HCT116 (cell line): Measurements from ENCODE around the gene ILF2. TPM values are rescaled to one million over a fixed set of nuclear protein-coding genes. Genes with fewer than 3 reads are reported as not detected.

Source experiments
- ATAC-seq: fragments of 200-7000 bp; cut with Tn5 transposase; 2 replicates; pipeline ENCODE4 v1.9.1; 2020; ENCODE audit warnings: mild to moderate bottlenecking, moderate library complexity
- BruUV-seq: library from RNA; stranded (reverse); fragments of 400-500 nt; replicated peaks from 2 replicates; lab custom pipeline; 2021; lab: Mats Ljungman, UMichigan
- CTCF ChIA-PET: fragments of 300-600 bp; sonication (Branson Sonifier 250); formaldehyde crosslinking; loops from one replicate; lab custom pipeline; 2021; ENCODE audit warnings: antibody characterized with exemption; lab: Charles Lee
- POLR2A ChIA-PET: fragments of 300-600, 350-600 bp; sonication (Branson Sonifier 250); formaldehyde crosslinking; loops from one replicate; lab custom pipeline; 2021; ENCODE audit warnings: antibody characterized with exemption; lab: Charles Lee
- RAD21 ChIA-PET, 2 experiments: fragments of 300-600 bp; sonication (Branson Sonifier 250); formaldehyde crosslinking; loops; one replicate each; lab custom pipeline; 2023; ENCODE audit warnings: low total read pairs in 2 of 2; ENCODE audit not compliant: uncharacterized antibody in 2 of 2, unreplicated experiment in 2 of 2, low non-redundant PET in 1 of 2; lab: Charles Lee
- DNase-seq: peaks from one replicate; pipeline ENCODE4 v3.0.0-alpha.2; 2010; ENCODE audit warnings: low read depth, low spot score
- H2AFZ ChIP-seq: fragments of 200-600 bp; shearing (Covaris generic), sonication (generic); 2 replicates; pipeline ENCODE4 v1.6.1; 2017; ENCODE audit warnings: low read depth, mixed run types, mixed read lengths, antibody characterized with exemption, low read length; ENCODE audit not compliant: poor library complexity, severe bottlenecking
- H3K27ac ChIP-seq: 2 replicates; pipeline ENCODE4 v1.5.1; 2012; ENCODE audit warnings: low read depth, low read length
- H3K27me3 ChIP-seq: fragments of 200-600 bp; sonication (generic); 2 replicates; pipeline ENCODE4 v1.6.1; 2016; ENCODE audit warnings: mixed run types, low read length, mixed read lengths; ENCODE audit not compliant: insufficient read depth
- H3K36me3 ChIP-seq, 2 experiments: fragments of 200-500 bp in 1 of 2; fragments of 200-600 bp in 1 of 2; sonication (Bioruptor generic) in 1 of 2; sonication (generic) in 1 of 2; 2 replicates each; pipeline versions ENCODE4 v1.5.1 to v1.6.1; 2014 to 2016; ENCODE audit warnings: low read length in 2 of 2, inconsistent platforms in 1 of 2, mixed read lengths in 1 of 2, mixed run types in 1 of 2; ENCODE audit not compliant: insufficient read depth in 2 of 2, control insufficient read depth in 1 of 2
- H3K4me1 ChIP-seq, 2 experiments: fragments of 200-600 bp in 1 of 2; sonication (generic) in 1 of 2; 2 replicates each; pipeline versions ENCODE4 v1.5.1 to v1.6.1; 2012 to 2017; ENCODE audit warnings: low read length in 2 of 2, inconsistent platforms in 1 of 2, mild to moderate bottlenecking in 1 of 2, mixed read lengths in 1 of 2, mixed run types in 1 of 2, moderate library complexity in 1 of 2; ENCODE audit not compliant: insufficient read depth in 2 of 2, control insufficient read depth in 1 of 2
- H3K4me2 ChIP-seq: fragments of 200-600 bp; sonication (generic); 2 replicates; pipeline ENCODE4 v1.6.1; 2017; ENCODE audit warnings: mixed run types, low read length, mixed read lengths
- H3K4me3 ChIP-seq, 2 experiments: fragments of 200-600 bp in 1 of 2; sonication (generic) in 1 of 2; replicated peaks in 1 of 2; 2 replicates each; pipeline ENCODE4 v1.5.1; 2011 to 2016; ENCODE audit warnings: low read length in 2 of 2, control low read depth in 1 of 2, low read depth in 1 of 2, mild to moderate bottlenecking in 1 of 2, mixed read lengths in 1 of 2, mixed run types in 1 of 2
- H3K79me2 ChIP-seq: fragments of 200-600 bp; sonication (generic); 2 replicates; pipeline ENCODE4 v1.6.1; 2017; ENCODE audit warnings: mild to moderate bottlenecking, mixed run types, low read length, moderate library complexity, mixed read lengths; ENCODE audit not compliant: insufficient read depth
- H3K9ac ChIP-seq: fragments of 200-600 bp; sonication (generic); 2 replicates; pipeline ENCODE4 v1.6.1; 2016; ENCODE audit warnings: low read length, mixed read lengths
- H3K9me2 ChIP-seq: fragments of 200-600 bp; sonication (generic), shearing (Covaris generic); 2 replicates; pipeline ENCODE4 v1.6.1; 2017; ENCODE audit warnings: mixed run types, mild to moderate bottlenecking, moderate library complexity; ENCODE audit not compliant: insufficient read depth
- H3K9me3 ChIP-seq, 2 experiments: fragments of 200-500 bp in 1 of 2; fragments of 200-600 bp in 1 of 2; sonication (Bioruptor generic) in 1 of 2; sonication (generic) in 1 of 2; 2 replicates each; pipeline ENCODE4 v1.6.1; 2014 to 2017; ENCODE audit warnings: low read length in 2 of 2, mixed read lengths in 2 of 2, inconsistent platforms in 1 of 2, low read depth in 1 of 2, mild to moderate bottlenecking in 1 of 2, mixed run types in 1 of 2, moderate library complexity in 1 of 2; ENCODE audit not compliant: control insufficient read depth in 1 of 2, insufficient read depth in 1 of 2
- H4K20me1 ChIP-seq: fragments of 200-600 bp; sonication (generic), shearing (Covaris generic); 2 replicates; pipeline ENCODE4 v1.6.1; 2017; ENCODE audit warnings: mixed run types, mild to moderate bottlenecking, moderate library complexity; ENCODE audit not compliant: insufficient read depth
- ZFX ChIP-seq: fragments of 450-650 bp; IDR thresholded peaks from 2 replicates; pipeline ENCODE4 v1.6.1; 2017
- ZNF274 ChIP-seq: fragments of 200-500 bp; sonication (Bioruptor generic); IDR thresholded peaks from 2 replicates; pipeline ENCODE4 v1.6.1; 2014; ENCODE audit warnings: mild to moderate bottlenecking, low read depth, low read length, inconsistent platforms
- intact Hi-C: fragments of 100-400 bp; cut with micrococcal nuclease; formaldehyde crosslinking; loops from 2 replicates; pipeline ENCODE4 v1.10.0; 2022
- total RNA-seq: library from RNA; stranded (reverse); gene quantifications from one replicate; pipeline ENCODE4 v1.2.1, GENCODE V29; 2021; ENCODE audit not compliant: unreplicated experiment
- TF ChIP-seq, protein P1 (sequence below), 3 experiments: fragments of 200-600 bp in 1 of 3; sonication (generic) in 1 of 3; IDR thresholded peaks in 2 of 3; conservative IDR thresholded peaks in 1 of 3; 2 replicates each; pipeline ENCODE4 v1.5.1; 2012 to 2017; ENCODE audit warnings: low read depth in 2 of 3, low read length in 2 of 3, antibody characterized with exemption in 1 of 3, borderline replicate concordance in 1 of 3, control low read depth in 1 of 3, mild to moderate bottlenecking in 1 of 3, mixed read lengths in 1 of 3, mixed run types in 1 of 3, moderate library complexity in 1 of 3; ENCODE audit not compliant: insufficient read depth in 1 of 3
- TF ChIP-seq, protein P2 (sequence below): IDR thresholded peaks from 2 replicates; pipeline ENCODE4 v1.6.1; 2012; ENCODE audit warnings: low read depth

Gene ILF2
- total RNA-seq, 1 experiment from 2014 or later, result 335 TPM

DNA sequence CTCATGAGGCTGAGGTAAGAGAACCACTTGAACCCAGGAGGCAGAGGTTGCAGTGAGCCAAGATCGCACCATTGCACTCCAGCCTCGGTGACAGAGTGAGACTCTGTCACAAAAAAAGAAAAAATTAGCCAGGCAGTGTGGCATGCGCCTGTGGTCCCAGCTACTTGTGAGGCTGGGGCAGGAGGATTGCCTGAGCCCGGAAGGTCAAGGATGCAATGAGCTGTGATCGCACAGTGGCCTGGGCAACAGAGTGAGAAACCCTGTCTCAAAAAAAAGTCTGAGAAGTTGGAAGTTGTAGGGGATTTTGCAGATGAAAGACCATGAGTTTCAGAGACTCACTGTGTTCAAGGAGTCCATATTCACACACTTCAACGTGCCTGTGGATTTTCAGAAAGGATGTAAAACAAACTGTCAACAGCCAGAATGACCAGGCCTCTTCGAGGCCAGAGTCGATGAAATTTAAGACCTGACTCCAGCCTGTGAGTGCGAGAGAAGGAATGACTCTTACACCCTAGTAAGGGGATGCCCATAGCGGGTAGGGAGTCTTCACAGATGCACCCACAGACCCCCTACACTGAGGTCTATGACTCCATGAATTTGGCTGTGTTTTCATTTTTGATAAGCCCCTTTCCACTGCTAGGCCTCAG is 45.7 kb downstream of the ILF2 start:
- ChIA-PET CTCF (interaction anchor here (0.9 to 5.7 kb wide), 2 partner anchors 9 to 115 kb away, joined by 3 to 76 read pairs; partner anchors contain the start of genes S100A14 and S100A16), RAD21 (no interaction called here), POLR2A (interaction anchor here (1.6 to 10.5 kb wide), 2 partner anchors 9 to 10 kb away, joined by 7 to 172 read pairs; partner anchors contain the start of genes CHTOP, S100A14 and S100A16)
- Histone ChIP-seq H3K4me3 (no peak overlapping the region), H3K9me2 (no peaks in the 10 kb centered on the region), H3K4me2 (no peak overlapping the region), H3K27me3 (no peaks in the 10 kb centered on the region), H3K27ac (no peak overlapping the region), H3K4me1 (peaks cover 18 to 29% of the 10 kb centered on the region in 2 experiments), H3K9ac (no peak overlapping the region), H2AFZ (no peak overlapping the region), H3K79me2 (peaks cover 15% of the 10 kb centered on the region; the same call in 1 of the 2 replicates), H4K20me1 (no peaks in the 10 kb centered on the region), H3K9me3 (no peaks in the 10 kb centered on the region), H3K36me3 (peaks cover 2 to 9% of the 10 kb centered on the region in 2 experiments; a peak in 2 of 4 replicates)
- BruUV-seq, result no TSS peak
- DNase-seq (no peak), ATAC-seq (no peak)
- TF ChIP-seq, protein P1, sequence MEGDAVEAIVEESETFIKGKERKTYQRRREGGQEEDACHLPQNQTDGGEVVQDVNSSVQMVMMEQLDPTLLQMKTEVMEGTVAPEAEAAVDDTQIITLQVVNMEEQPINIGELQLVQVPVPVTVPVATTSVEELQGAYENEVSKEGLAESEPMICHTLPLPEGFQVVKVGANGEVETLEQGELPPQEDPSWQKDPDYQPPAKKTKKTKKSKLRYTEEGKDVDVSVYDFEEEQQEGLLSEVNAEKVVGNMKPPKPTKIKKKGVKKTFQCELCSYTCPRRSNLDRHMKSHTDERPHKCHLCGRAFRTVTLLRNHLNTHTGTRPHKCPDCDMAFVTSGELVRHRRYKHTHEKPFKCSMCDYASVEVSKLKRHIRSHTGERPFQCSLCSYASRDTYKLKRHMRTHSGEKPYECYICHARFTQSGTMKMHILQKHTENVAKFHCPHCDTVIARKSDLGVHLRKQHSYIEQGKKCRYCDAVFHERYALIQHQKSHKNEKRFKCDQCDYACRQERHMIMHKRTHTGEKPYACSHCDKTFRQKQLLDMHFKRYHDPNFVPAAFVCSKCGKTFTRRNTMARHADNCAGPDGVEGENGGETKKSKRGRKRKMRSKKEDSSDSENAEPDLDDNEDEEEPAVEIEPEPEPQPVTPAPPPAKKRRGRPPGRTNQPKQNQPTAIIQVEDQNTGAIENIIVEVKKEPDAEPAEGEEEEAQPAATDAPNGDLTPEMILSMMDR (IDR thresholded peaks at IDR 0.05 in 2 of 3, conservative IDR thresholded peaks at IDR 0.05 in 1 of 3; ENCODE audit: borderline replicate concordance in 1 of 3, insufficient read depth in 1 of 3, low read depth in 2 of 3, low read length in 2 of 3), result no peak
- TF ChIP-seq ZNF274 (no peak), ZFX (no peak)
- TF ChIP-seq, protein P2, sequence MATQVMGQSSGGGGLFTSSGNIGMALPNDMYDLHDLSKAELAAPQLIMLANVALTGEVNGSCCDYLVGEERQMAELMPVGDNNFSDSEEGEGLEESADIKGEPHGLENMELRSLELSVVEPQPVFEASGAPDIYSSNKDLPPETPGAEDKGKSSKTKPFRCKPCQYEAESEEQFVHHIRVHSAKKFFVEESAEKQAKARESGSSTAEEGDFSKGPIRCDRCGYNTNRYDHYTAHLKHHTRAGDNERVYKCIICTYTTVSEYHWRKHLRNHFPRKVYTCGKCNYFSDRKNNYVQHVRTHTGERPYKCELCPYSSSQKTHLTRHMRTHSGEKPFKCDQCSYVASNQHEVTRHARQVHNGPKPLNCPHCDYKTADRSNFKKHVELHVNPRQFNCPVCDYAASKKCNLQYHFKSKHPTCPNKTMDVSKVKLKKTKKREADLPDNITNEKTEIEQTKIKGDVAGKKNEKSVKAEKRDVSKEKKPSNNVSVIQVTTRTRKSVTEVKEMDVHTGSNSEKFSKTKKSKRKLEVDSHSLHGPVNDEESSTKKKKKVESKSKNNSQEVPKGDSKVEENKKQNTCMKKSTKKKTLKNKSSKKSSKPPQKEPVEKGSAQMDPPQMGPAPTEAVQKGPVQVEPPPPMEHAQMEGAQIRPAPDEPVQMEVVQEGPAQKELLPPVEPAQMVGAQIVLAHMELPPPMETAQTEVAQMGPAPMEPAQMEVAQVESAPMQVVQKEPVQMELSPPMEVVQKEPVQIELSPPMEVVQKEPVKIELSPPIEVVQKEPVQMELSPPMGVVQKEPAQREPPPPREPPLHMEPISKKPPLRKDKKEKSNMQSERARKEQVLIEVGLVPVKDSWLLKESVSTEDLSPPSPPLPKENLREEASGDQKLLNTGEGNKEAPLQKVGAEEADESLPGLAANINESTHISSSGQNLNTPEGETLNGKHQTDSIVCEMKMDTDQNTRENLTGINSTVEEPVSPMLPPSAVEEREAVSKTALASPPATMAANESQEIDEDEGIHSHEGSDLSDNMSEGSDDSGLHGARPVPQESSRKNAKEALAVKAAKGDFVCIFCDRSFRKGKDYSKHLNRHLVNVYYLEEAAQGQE, result no peak
- intact Hi-C loops, result loop anchor here (5.0 kb wide), 1 partner anchor 273 kb away; no protein-coding TSS in a partner anchor
